IMR-90 (cell line): Measurements from ENCODE around the gene STAU1. TPM values are rescaled to one million over a fixed set of nuclear protein-coding genes. Genes with fewer than 3 reads are reported as not detected.

ENCODE experiments used
- ATAC-seq: fragments of 200-7000 bp; cut with Tn5 transposase; 2 replicates; pipeline ENCODE4 v1.9.1; 2020; ENCODE audit warnings: low read depth, mild to moderate bottlenecking, moderate library complexity
- BruUV-seq: library from RNA; stranded (reverse); fragments of 400-500 nt; replicated peaks from 2 replicates; lab custom pipeline; 2021; lab: Mats Ljungman, UMichigan
- CTCF ChIA-PET: fragments of 300-600 bp; formaldehyde crosslinking; extraction: SDS; loops from one replicate; lab custom pipeline; 2021; ENCODE audit warnings: antibody characterized with exemption; lab: Yijun Ruan, JAX
- POLR2A ChIA-PET: fragments of 300-600 bp; sonication (Branson Sonifier 250); formaldehyde crosslinking; loops from one replicate; lab custom pipeline; 2022; ENCODE audit warnings: antibody characterized with exemption; ENCODE audit not compliant: unreplicated experiment; lab: Charles Lee
- DNase-seq: peaks from one replicate; pipeline ENCODE4 v3.0.0; 2013
- H2AFZ ChIP-seq: replicated peaks from 2 replicates; pipeline ENCODE3; 2013; ENCODE audit warnings: low read length, mild to moderate bottlenecking; ENCODE audit not compliant: poor library complexity
- H2AK5ac ChIP-seq: 2 replicates; pipeline ENCODE4 v1.6.1; 2013; ENCODE audit warnings: low read depth, low read length, inconsistent platforms
- H2AK9ac ChIP-seq: replicated peaks from 2 replicates; pipeline ENCODE3; 2013; ENCODE audit warnings: mild to moderate bottlenecking, low read depth, low read length, moderate library complexity; ENCODE audit not compliant: poor library complexity
- H2BK120ac ChIP-seq: 2 replicates; pipeline ENCODE4 v1.6.1; 2013; ENCODE audit warnings: low read depth, low read length, inconsistent platforms
- H2BK15ac ChIP-seq: 3 replicates; pipeline ENCODE4 v1.6.1; 2013; ENCODE audit warnings: low read depth, low read length, inconsistent platforms
- H2BK20ac ChIP-seq: 2 replicates; pipeline ENCODE4 v1.6.1; 2013; ENCODE audit warnings: low read depth, mild to moderate bottlenecking, inconsistent platforms, low read length, moderate library complexity
- H2BK5ac ChIP-seq: 2 replicates; pipeline ENCODE4 v1.6.1; 2013; ENCODE audit warnings: mild to moderate bottlenecking, low read depth, low read length, inconsistent platforms; ENCODE audit not compliant: poor library complexity, severe bottlenecking
- H3K14ac ChIP-seq: replicated peaks from 2 replicates; pipeline ENCODE4 v1.6.1; 2013; ENCODE audit warnings: low read depth, low read length, inconsistent platforms
- H3K18ac ChIP-seq: 2 replicates; pipeline ENCODE4 v1.6.1; 2013; ENCODE audit warnings: low read depth, low read length, control low read depth
- H3K23ac ChIP-seq: 2 replicates; pipeline ENCODE4 v1.6.1; 2013; ENCODE audit warnings: low read depth, low read length, inconsistent platforms
- H3K27ac ChIP-seq: 2 replicates; pipeline ENCODE4 v1.5.1; 2013; ENCODE audit warnings: mild to moderate bottlenecking, control low read depth, low read length; ENCODE audit not compliant: insufficient read depth
- H3K27me3 ChIP-seq: 2 replicates; pipeline ENCODE4 v1.6.1; 2013; ENCODE audit warnings: low read length; ENCODE audit not compliant: control insufficient read depth, insufficient read depth
- H3K36me3 ChIP-seq: 2 replicates; pipeline ENCODE4 v1.6.1; 2013; ENCODE audit warnings: low read length, mixed read lengths; ENCODE audit not compliant: control insufficient read depth, insufficient read depth
- H3K4ac ChIP-seq: 2 replicates; pipeline ENCODE4 v1.6.1; 2013; ENCODE audit warnings: low read depth, low read length, inconsistent platforms
- H3K4me1 ChIP-seq: 2 replicates; pipeline ENCODE4 v1.6.1; 2013; ENCODE audit warnings: low read length, mixed read lengths; ENCODE audit not compliant: control insufficient read depth, insufficient read depth
- H3K4me2 ChIP-seq: 2 replicates; pipeline ENCODE4 v1.6.1; 2013; ENCODE audit warnings: low read depth, mild to moderate bottlenecking, control low read depth, low read length, moderate library complexity
- H3K4me3 ChIP-seq: 2 replicates; pipeline ENCODE4 v1.5.1; 2013; ENCODE audit warnings: low read depth, mild to moderate bottlenecking, control low read depth, low read length, moderate library complexity; ENCODE audit not compliant: insufficient read depth
- H3K56ac ChIP-seq: 2 replicates; pipeline ENCODE4 v1.6.1; 2013; ENCODE audit warnings: low read length, inconsistent platforms; ENCODE audit not compliant: insufficient read depth; ENCODE audit errors: extremely low read depth
- H3K79me1 ChIP-seq, 2 experiments: 2 replicates each; pipeline ENCODE4 v1.6.1; 2013; ENCODE audit warnings: low read length in 2 of 2, inconsistent platforms in 1 of 2, low read depth in 1 of 2
- H3K9ac ChIP-seq: 2 replicates; pipeline ENCODE4 v1.6.1; 2013; ENCODE audit warnings: low read depth, low read length, control low read depth
- H3K9me1 ChIP-seq: 2 replicates; pipeline ENCODE4 v1.6.1; 2013; ENCODE audit warnings: low read length, inconsistent platforms; ENCODE audit not compliant: insufficient read depth
- H3K9me3 ChIP-seq: 2 replicates; pipeline ENCODE4 v1.6.1; 2013; ENCODE audit warnings: low read length; ENCODE audit not compliant: control insufficient read depth, insufficient read depth
- H4K20me1 ChIP-seq: 2 replicates; pipeline ENCODE4 v1.6.1; 2013; ENCODE audit warnings: low read length, inconsistent platforms; ENCODE audit not compliant: insufficient read depth
- H4K5ac ChIP-seq: 2 replicates; pipeline ENCODE4 v1.6.1; 2013; ENCODE audit warnings: mild to moderate bottlenecking, low read depth, low read length, control low read depth
- H4K8ac ChIP-seq, 2 experiments: 2 replicates each; pipeline ENCODE4 v1.6.1; 2013; ENCODE audit warnings: low read depth in 2 of 2, low read length in 2 of 2, control low read depth in 1 of 2, inconsistent platforms in 1 of 2
- H4K91ac ChIP-seq: 2 replicates; pipeline ENCODE4 v1.6.1; 2013; ENCODE audit warnings: low read depth, low read length, inconsistent platforms; ENCODE audit not compliant: insufficient read depth
- CEBPB ChIP-seq: IDR thresholded peaks from 2 replicates; pipeline ENCODE4 v1.6.1; 2012; ENCODE audit warnings: low read depth, low read length, improper control_type of control experiment
- RFX5 ChIP-seq: IDR thresholded peaks from 2 replicates; pipeline ENCODE4 v1.8.0; 2012; ENCODE audit warnings: low read depth, mild to moderate bottlenecking, low read length, moderate library complexity
- WGBS, 2 experiments: methylation state at CpG; one replicate each; pipeline versions ENCODE4 v1.1.5 to v1.1.7; 2013; ENCODE audit warnings: missing lambda C conversion rate in 2 of 2; ENCODE audit not compliant: insufficient read length in 1 of 2; ENCODE audit errors: extremely low coverage in 2 of 2; 5-methylcytosine and 5-hydroxymethylcytosine counted together
- dilution Hi-C: fragments of 300-500 bp; cut with HindIII; formaldehyde crosslinking; loops from one replicate; pipeline ENCODE4 v1.14.3; 2018; ENCODE audit warnings: low sequenced_read_pairs; ENCODE audit not compliant: unreplicated experiment
- in situ Hi-C: fragments of 300-500 bp; cut with MboI; formaldehyde crosslinking; loops from 3 replicates; pipeline ENCODE4 v1.14.3; 2019; ENCODE audit warnings: low sequenced_read_pairs, inconsistent platforms, mixed read lengths
- intact Hi-C: fragments of 100-400 bp; cut with micrococcal nuclease; formaldehyde crosslinking; loops from 2 replicates; pipeline ENCODE4 v1.10.0; 2022
- polyA plus RNA-seq, 3 experiments: library from polyadenylated mRNA; depleted of rRNA; stranded (reverse); fragments of >200 nt; gene quantifications; 2 replicates each; pipeline ENCODE4 v1.2.3, GENCODE V29; 2012; ENCODE audit warnings: low replicate concordance in 1 of 3
- total RNA-seq: library from RNA; depleted of rRNA; stranded (reverse); fragments of >200 nt; gene quantifications from 2 replicates; pipeline ENCODE4 v1.2.3, GENCODE V29; 2012
- TF ChIP-seq, protein P1 (sequence below): fragments of 150-350 bp; IDR thresholded peaks from 2 replicates; pipeline ENCODE4 v1.6.1; 2017; ENCODE audit warnings: mild to moderate bottlenecking, antibody characterized with exemption, low read length, low read depth

The STAU1 gene
- total and polyA plus RNA-seq, 2 of the 4 experiments (the other 2 are of a cell fraction), result 35.3 to 50.3 TPM

- Histone ChIP-seq H2BK120ac (no peak overlapping the region), H3K56ac (no peak overlapping the region), H3K79me1 (peaks cover 7 to 21% of the 10 kb centered on the region in 2 experiments), H2BK15ac (no peak overlapping the region), H4K20me1 (no peaks in the 10 kb centered on the region), H3K27me3 (no peaks in the 10 kb centered on the region), H2AK9ac (no peak overlapping the region), H3K4me3 (no peak overlapping the region), H3K23ac (no peak overlapping the region), H4K5ac (no peak overlapping the region), H4K91ac (no peak overlapping the region), H2AK5ac (no peak overlapping the region), H3K9me3 (no peaks in the 10 kb centered on the region), H3K4me1 (no peaks in the 10 kb centered on the region), H2BK20ac (no peak overlapping the region), H4K8ac (no peak overlapping the region), H3K4ac (no peak overlapping the region), H3K27ac (no peak overlapping the region), H2AFZ (no peak overlapping the region), H3K18ac (no peak overlapping the region), H3K14ac (no peak overlapping the region), H3K4me2 (no peak overlapping the region), H3K9ac (no peak overlapping the region), H3K9me1 (no peaks in the 10 kb centered on the region), H3K36me3 (peaks cover 40% of the 10 kb centered on the region), H2BK5ac (no peak overlapping the region)
- TF ChIP-seq, protein P1, sequence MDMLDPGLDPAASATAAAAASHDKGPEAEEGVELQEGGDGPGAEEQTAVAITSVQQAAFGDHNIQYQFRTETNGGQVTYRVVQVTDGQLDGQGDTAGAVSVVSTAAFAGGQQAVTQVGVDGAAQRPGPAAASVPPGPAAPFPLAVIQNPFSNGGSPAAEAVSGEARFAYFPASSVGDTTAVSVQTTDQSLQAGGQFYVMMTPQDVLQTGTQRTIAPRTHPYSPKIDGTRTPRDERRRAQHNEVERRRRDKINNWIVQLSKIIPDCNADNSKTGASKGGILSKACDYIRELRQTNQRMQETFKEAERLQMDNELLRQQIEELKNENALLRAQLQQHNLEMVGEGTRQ, result no peak
- no peak for TF ChIP-seq RFX5
- no peak for TF ChIP-seq CEBPB
- POLR2A ChIA-PET, result no interaction called here
- CTCF ChIA-PET, result interaction anchor here (0.9 kb wide), 1 partner anchor 9 kb away, joined by 4 read pairs; no protein-coding TSS in a partner anchor
- no CpG with 5 or more reads among the region's 3 CpGs for WGBS, 2 experiments
- dilution Hi-C loops, result no loop called here
- intact Hi-C loops, result loop anchor here (2.0 kb wide), 1 partner anchor 14 kb away; no protein-coding TSS in a partner anchor
- in situ Hi-C loops, result no loop called here
- ATAC-seq, result no peak
- BruUV-seq, result no TSS peak
- no peak for DNase-seq
Measured at GRCh38 chr20:49078310-49078709, 109.8 kb downstream of the STAU1 start.
